Measurements from ENCODE around the gene PDE7B. TPM values are rescaled to one million over a fixed set of nuclear protein-coding genes. Genes with fewer than 3 reads are reported as not detected.

Gene PDE7B
- total RNA-seq, 2 experiments from 2014 or later: not detected

GRCh38 chr6:135866445-135867123, 15.1 kb downstream of the PDE7B start:
- Histone ChIP-seq H3K4me2 (ENCODE audit: low read length) (no peak overlapping the region), H3K9me2 (ENCODE audit: insufficient read depth, low read length) (no peaks in the 10 kb centered on the region), H3K36me3 (ENCODE audit: insufficient read depth, low read length) (no peaks in the 10 kb centered on the region), H3K79me2 (ENCODE audit: insufficient read depth, low read depth, low read length) (no peaks in the 10 kb centered on the region), H3K4me3 (ENCODE audit: low read depth, low read length, poor library complexity, severe bottlenecking) (no peak overlapping the region), H3K9me3 (ENCODE audit: low read length) (no peaks in the 10 kb centered on the region), H3K4me1 (ENCODE audit: insufficient read depth, low read length, poor library complexity, severe bottlenecking) (no peaks in the 10 kb centered on the region), H2AFZ (ENCODE audit: low read length) (no peak overlapping the region), H3K27ac (ENCODE audit: low read depth, low read length, poor library complexity, severe bottlenecking) (no peak overlapping the region), H4K20me1 (ENCODE audit: insufficient read depth, low read length) (no peaks in the 10 kb centered on the region)
- intact Hi-C loops (cut with micrococcal nuclease; ENCODE audit: unreplicated experiment): no loop called here
- ChIA-PET CTCF (ENCODE audit: unreplicated experiment) (no interaction called here), POLR2A (interaction anchor here (1.0 to 1.2 kb wide), 2 partner anchors 11 to 13 kb away, joined by 3 read pairs; no protein-coding TSS in a partner anchor)
- BruUV-seq (replicated peaks): no TSS peak
- no peak for TF ChIP-seq EZH2phosphoT487 (IDR thresholded peaks at IDR 0.05; ENCODE audit: borderline replicate concordance, low read depth, low read length)
- TF ChIP-seq CTCF (conservative IDR thresholded peaks at IDR 0.05; ENCODE audit: low read length): no peak
- DNase-seq (ENCODE audit: low spot score): no peak

- ChIA-PET CTCF (ENCODE audit: unreplicated experiment) (no interaction called here), POLR2A (interaction anchor here (0.8 to 1.2 kb wide), 4 partner anchors 9 to 34 kb away, joined by 3 to 5 read pairs (median 4); no protein-coding TSS in a partner anchor)
- H4K20me1 ChIP-seq (ENCODE audit: insufficient read depth, low read length): no peaks in the 10 kb centered on the region
- TF ChIP-seq CTCF (conservative IDR thresholded peaks at IDR 0.05; ENCODE audit: low read length) (no peak), EZH2phosphoT487 (IDR thresholded peaks at IDR 0.05; ENCODE audit: borderline replicate concordance, low read depth, low read length) (no peak)
- H3K4me1 ChIP-seq (ENCODE audit: insufficient read depth, low read length, poor library complexity, severe bottlenecking): no peaks in the 10 kb centered on the region
- no peak overlapping the region for H2AFZ ChIP-seq (ENCODE audit: low read length)
- H3K36me3 ChIP-seq (ENCODE audit: insufficient read depth, low read length): no peaks in the 10 kb centered on the region
- H3K79me2 ChIP-seq (ENCODE audit: insufficient read depth, low read depth, low read length): no peaks in the 10 kb centered on the region
- intact Hi-C loops (cut with micrococcal nuclease; ENCODE audit: unreplicated experiment): no loop called here
- H3K9me2 ChIP-seq (ENCODE audit: insufficient read depth, low read length): no peaks in the 10 kb centered on the region
- H3K27ac ChIP-seq (ENCODE audit: low read depth, low read length, poor library complexity, severe bottlenecking): no peak overlapping the region
- no peaks in the 10 kb centered on the region for H3K9me3 ChIP-seq (ENCODE audit: low read length)
- H3K4me3 ChIP-seq (ENCODE audit: low read depth, low read length, poor library complexity, severe bottlenecking): no peak overlapping the region
- no TSS peak for BruUV-seq (replicated peaks)
- H3K4me2 ChIP-seq (ENCODE audit: low read length): no peak overlapping the region
- no peak for DNase-seq (ENCODE audit: low spot score)
These were observed 15.8 kb downstream of the PDE7B start for GRCh38 chr6:135867332-135867731.

GRCh38 chr6:135869857-135870256, 18.4 kb downstream of the PDE7B start:
- no peaks in the 10 kb centered on the region for H3K4me1 ChIP-seq (ENCODE audit: insufficient read depth, low read length, poor library complexity, severe bottlenecking)
- no peak overlapping the region for H3K4me2 ChIP-seq (ENCODE audit: low read length)
- ChIA-PET CTCF (ENCODE audit: unreplicated experiment) (no interaction called here), POLR2A (interaction anchor here (0.6 kb wide), 1 partner anchor 181 kb away, joined by 3 read pairs; no protein-coding TSS in a partner anchor)
- no peak for DNase-seq (ENCODE audit: low spot score)
- no TSS peak for BruUV-seq (replicated peaks)
- no peaks in the 10 kb centered on the region for H3K36me3 ChIP-seq (ENCODE audit: insufficient read depth, low read length)
- H4K20me1 ChIP-seq (ENCODE audit: insufficient read depth, low read length): no peaks in the 10 kb centered on the region
- H3K4me3 ChIP-seq (ENCODE audit: low read depth, low read length, poor library complexity, severe bottlenecking): no peak overlapping the region
- intact Hi-C loops (cut with micrococcal nuclease; ENCODE audit: unreplicated experiment): no loop called here
- H3K79me2 ChIP-seq (ENCODE audit: insufficient read depth, low read depth, low read length): no peaks in the 10 kb centered on the region
- no peaks in the 10 kb centered on the region for H3K9me2 ChIP-seq (ENCODE audit: insufficient read depth, low read length)
- no peak overlapping the region for H3K27ac ChIP-seq (ENCODE audit: low read depth, low read length, poor library complexity, severe bottlenecking)
- no peak for TF ChIP-seq EZH2phosphoT487 (IDR thresholded peaks at IDR 0.05; ENCODE audit: borderline replicate concordance, low read depth, low read length)
- TF ChIP-seq CTCF (conservative IDR thresholded peaks at IDR 0.05; ENCODE audit: low read length): no peak
- H3K9me3 ChIP-seq (ENCODE audit: low read length): no peaks in the 10 kb centered on the region
- no peak overlapping the region for H2AFZ ChIP-seq (ENCODE audit: low read length)

Measured in OCI-LY7 (cell line).